GM19328 (cell line): ENCODE measurements around the gene LHFPL6.

Experiments
- ATAC-seq: cut with Tn5 transposase; IDR thresholded peaks from one replicate; pipeline ENCODE4 v1.9.1; 2021; ENCODE audit warnings: mild to moderate bottlenecking, moderate library complexity; ENCODE audit not compliant: unreplicated experiment

LHFPL6 gene

DNA sequence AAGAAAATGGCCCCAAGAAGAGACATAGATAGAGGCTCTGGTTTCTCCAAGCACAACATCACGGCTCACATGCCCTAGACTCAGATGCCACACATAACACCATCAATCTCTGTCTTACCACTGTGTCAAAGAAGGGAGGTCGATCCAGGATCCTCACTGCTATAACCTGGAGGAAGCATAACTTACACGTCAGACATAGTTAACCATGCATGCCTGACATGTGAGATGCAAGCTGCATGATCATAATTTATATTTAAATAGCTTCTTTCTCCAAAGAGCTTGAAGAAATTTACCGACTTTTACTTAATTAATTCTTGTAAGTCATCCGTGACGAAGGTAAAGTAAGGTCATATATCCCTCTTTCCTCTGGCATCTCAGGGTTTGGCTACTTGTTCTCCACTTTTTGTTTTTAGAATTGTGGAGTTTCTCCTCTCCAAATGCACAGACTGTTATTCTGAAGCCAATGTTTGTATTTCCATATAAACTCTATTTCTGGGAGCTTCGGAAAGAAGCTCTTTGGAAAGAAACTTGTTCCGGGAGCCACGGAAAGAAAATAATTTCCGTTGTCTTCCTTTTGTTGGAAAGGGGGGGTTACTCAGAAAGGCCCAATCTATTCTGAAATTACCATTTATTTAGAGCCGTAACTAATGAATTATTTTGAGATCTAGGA is 205.6 kb downstream of the LHFPL6 start:
- no peak for ATAC-seq

DNA sequence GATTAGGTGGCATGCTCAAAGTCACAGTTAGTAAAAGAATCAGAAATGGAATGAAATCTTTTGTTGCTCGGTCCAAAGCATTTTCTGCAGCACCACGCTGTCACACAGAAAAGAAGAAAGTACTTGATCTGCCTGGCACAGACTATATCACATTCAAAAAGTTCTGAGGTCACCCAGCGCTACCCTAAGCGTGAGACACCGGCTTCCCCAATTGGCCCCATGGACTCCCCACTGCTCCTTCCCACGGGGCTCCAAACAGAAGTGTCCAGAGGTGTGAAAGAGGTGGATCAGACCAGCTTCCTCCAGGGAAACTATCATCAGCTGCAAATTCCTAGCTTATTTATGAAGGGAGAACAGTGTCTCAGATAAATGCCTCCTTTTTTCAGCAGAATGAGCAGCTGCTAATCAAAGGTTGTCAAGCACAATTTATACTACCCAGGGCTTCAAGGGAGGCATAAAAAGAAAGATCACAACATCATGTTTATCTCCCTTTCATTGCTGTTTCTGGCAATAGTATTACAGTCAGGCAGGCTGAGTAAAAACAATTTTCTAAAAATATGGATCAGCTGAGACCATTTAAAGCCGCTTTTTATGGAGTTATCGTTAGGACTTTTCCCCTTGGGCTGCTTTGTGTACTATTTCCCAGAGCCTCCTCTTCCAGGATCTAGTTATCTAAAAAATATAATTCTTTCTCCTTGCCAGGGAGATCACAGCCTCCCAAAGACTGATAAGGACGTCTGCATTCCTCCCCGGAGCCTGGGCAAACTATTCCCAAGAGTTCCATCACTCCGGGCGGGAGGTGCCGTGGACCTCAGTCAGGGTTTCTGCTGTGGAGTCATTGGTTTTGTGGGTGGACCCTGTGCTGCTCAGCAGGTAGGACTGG is 208.0 kb downstream of the LHFPL6 start:
- ATAC-seq: no peak

DNA sequence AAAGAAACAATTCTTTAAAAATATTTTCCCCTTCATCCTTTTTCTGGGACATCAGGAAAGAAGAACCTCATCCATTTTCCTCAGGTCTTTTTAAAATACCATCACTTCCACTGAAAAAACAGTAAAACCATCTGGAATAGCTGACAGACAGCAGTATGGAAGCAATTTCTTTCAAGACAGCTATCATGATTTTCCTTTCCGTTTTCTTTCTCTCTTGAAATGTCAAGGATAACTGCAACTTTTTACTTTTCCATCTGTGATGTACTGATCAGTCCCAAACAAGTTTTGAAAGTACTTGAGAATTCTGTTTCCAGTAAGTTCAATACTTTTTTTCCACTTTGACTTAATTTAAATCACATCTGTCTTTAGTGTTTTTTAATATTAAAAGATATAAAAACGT is 211.2 kb downstream of the LHFPL6 start:
- ATAC-seq: no peak

DNA sequence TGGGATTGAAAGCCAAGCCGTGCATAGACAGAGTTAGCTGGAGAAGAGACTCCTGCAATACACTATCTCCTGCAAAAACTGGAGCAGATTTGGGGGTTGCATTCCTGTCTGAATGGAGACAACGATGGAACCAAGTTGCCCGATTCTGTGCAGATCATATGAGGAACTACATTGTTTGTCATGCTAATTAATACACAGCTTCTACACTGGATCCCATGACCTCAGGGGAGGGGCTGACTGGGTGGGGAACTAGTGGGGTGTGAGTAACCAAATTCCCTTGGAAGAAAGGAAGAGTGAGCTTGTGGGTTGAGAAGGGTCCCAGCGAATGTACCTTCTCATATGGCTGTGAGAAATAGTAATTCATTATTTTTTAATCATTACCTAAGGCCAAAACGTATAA is 214.0 kb downstream of the LHFPL6 start:
- ATAC-seq: no peak

DNA sequence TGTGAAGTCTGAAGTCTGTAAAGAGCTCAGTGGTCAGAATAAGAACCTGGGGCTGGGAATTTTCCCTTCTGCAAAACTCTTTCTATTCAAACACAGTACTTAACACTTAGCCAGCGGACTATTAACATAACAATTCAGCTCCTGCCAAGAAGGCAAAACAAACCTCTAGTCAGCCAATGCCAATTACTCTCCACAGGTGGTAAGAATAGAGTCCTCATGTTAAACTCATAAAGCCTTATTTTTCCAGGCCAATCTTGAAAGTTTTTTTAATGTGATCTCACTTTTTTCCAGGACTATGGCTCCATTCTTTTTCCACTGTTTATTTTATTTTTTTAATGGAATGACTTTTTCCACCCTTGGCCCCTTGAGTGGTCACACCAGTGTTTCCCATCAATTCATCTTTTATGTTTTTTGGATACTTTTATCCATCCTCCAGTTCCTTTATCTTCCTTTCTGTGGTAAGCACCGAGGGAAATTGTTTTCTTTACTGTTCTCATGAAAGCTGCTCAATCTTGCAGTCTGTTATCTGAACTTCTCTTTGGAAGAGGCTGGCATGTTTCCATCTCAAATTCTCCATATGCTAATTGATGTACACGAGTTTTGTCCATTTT is 217.3 kb downstream of the LHFPL6 start:
- ATAC-seq: no peak

DNA sequence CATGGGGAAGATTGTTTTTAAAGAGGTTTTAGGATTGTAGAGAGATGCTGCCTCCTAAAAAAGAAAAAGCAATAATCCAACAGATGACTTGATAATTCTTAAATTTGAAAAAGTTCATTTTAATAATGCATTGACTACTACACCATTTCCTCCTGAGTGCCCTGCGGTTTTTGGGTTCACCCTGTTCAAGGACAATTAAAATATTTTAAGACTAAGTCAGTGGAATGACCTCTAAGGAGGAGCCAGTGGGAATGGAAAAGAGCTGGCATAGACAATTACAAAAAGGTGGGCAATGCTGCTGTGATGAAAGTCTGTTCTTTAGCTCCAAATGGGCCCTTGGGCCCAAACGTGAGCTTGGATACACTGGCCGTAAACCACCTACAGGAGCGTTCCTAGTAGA is 217.8 kb downstream of the LHFPL6 start:
- ATAC-seq: no peak

DNA sequence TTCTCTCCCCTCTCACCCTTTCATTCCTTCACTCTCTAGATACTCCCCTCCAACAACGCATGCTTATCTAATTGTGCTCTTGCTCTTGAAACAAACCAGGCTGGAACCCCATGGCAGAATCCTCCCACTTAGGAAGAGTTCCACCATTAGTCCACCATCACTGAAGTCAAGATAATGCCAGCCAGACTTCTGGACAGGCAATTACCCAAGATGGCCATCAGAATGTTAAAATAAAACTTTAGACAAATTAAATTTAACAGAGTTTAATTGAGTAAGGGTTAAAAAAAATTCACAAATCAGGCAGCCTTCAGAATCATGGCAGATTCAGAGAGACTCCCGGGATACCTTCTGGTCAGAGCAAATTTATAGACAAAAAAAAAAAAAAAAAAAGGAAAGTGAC is 221.5 kb downstream of the LHFPL6 start:
- no peak for ATAC-seq

DNA sequence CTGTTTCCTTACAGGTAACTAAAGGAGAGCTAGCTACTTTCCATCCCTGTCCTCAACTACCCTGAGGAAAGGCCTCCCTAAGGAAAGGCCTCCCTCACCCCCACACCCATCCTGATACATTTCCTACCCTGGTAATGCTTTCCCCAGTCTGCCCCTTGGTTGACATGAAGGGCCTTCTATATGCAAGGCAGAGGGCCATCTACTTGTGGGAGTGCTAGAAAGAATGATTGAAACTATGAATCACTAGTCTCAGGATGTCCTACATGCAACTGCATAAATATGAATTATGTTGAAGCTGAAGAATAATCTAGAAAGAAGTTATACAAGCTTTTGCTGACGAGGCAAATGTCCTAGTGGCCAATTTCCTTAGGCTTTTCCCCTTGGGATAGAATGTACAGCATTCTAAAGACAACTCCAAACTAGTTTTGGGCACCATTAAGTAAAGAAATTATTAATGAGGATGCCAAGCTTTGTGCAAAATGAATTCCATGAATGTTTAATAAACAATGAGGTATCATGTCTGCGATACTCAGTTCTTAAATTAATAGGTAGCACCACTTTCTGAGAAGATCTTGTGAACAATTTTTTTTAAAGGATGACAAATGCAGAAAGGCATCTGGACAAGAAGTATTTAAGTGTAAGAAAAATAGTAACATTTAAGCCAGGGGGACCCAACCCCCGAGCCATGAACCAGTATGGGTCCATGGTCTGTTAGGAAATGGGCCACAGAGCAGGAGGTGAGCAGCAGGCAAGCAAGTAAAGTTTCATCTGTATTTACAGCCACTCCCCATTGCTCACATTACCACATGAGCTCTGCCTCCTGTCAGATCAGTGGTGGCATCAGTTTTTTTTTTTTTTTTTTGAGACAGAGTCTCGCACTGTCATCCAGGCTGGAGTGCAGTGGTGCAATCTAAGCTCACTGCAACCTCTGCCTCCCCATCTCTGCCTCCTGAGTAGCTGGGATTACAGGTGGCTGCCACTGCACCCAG is 223.0 kb downstream of the LHFPL6 start:
- ATAC-seq: no peak

DNA sequence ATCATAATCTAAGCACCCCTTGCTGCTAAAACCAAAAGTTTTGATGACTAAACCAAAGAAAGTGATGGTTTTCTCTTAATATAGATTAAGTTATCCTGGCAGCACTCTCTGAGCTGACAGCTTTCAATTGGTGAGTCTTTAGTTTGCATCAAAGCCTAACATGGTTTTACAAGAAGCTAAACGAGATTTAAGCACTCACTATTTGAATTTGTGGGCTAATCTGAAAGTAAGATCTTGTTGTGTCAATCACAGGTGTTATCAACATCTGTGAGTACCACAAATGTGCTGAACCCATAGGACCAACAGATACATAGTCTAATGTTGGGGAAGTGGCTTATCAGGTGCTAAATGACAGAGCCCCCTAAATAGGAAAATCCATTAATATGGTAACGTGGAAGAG is 223.9 kb downstream of the LHFPL6 start:
- peak; percentile 91 for ATAC-seq

DNA sequence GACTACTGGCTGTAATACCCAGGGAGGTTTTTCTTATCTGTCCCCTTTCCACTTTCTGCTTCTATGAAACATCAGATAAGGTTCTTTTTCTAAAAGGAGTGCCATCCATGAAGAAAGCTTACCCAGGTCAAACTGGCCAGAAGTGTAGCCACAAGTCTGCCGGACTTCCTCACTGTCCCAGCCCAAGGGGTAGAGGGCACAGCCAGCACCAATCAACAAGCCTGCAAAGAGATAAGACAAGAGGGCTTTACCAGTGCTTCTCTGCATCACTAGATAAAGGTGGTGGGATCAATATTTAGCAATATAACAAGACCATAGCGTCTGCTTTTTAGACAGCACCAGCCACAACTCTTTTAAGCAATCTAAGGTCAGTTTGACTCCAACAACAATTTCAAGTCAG is 224.7 kb downstream of the LHFPL6 start:
- no peak for ATAC-seq

DNA sequence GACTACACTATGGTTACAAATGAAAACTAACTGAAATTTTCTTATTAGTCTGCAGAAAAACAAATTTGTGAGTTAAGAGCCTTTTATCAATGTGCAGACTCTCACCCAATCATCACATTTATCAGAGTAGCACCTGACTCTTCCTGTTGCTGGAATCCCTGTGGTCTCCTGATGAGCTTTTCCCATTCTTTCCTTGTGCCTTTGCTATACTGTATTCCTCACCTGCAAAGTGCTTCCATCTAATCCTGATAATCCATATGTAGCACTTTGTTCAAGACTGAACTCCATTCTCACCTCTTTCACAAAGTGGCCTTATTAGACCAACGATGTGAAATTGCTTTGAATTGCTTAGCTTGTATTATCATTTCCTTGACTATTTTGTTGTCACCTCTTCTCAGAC is 225.3 kb downstream of the LHFPL6 start:
- ATAC-seq: no peak

DNA sequence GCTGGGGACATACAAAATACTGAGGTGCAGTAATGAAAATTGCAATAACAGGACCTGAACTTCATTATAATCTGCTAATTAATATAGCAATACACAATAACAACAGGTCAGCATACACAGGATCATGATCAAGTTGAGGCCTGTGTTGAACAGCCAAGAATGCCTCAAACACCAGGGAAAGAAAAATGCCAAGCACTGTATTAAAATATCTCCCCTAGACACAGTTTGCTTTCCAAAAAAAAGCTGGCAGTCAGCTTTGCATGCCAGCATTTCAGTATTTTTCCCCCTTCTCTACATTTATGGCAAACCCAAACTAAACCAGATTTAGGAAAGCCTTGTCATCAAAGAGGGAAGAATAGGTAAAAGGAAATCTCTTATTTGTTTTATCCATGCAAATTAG is 226.9 kb downstream of the LHFPL6 start:
- no peak for ATAC-seq

DNA sequence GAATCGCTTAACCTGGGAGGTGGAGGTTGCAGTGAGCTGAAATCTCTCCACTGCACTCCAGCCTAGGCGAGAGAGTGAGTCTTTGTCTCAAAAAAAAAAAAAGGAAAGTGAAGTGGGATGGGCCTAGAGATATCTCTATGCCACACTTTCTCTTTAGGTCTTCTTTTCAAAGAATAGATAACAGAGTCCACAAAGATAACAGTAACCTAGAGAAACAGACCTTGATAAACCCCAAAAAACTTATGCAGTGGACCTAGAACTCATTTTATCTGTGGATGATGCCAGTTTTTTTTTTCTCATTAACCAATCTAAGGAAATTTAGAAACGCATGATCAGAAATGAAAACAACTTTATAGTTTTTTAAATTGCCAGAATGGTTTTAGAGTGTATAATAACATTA is 227.4 kb downstream of the LHFPL6 start:
- no peak for ATAC-seq

DNA sequence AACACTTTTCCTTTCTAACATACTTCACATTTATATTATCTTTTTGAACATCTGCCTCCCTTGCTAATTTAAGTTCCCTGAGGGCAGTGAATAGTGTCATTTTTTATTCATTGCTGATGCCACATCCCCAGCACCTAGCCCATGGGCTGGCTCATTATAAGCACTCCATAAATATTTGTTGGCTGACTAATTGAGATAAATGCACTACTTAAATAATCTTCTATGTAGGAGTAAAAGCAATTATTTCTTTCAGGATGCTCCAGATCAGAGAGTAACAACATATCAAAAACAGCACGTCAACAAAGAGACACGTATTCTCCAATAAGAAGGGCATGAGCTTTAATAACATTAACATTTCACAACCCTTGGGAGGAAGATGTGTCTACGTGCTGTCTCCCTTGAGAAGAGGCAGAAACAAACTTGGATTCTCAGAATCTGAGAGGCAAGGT is 228.2 kb downstream of the LHFPL6 start:
- no peak for ATAC-seq

DNA sequence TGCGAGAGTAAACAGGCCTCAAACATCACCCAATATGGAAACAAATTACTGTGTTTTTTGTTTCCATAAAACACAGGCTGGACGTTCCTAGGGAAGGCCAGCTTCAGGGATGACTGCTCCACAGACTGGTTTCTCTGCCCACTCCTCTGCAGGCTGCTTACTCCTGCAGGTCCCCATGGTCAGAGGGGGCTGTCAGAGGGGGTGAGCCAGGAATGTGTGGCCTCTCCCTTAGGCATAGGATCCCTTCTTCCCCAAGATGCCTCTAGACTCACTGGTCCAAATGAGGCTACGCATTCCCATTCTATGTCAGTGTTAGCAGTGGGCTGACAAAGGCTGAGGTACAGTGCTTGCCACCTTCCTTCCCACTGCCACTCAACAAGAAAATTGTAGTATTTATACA is 229.8 kb downstream of the LHFPL6 start:
- no peak for ATAC-seq

DNA sequence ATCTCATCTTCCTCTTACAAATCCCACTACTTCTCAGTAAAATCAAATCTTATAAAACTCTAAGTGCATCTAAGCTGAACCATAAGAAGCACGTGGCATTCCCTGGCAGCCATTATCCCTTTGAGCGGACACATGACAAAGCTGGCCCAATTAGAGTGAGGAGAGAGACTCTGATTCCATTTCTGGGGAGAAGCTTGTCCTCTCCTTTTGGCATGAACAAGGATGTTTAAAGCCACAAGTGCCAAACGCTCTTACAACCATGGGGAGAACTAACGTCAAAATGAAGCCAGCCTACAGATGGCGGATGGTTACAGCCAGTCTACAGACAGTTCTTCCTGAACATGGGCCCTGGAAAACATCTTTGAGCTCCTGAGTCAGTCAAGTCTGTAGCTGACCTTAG is 231.3 kb downstream of the LHFPL6 start:
- no peak for ATAC-seq

DNA sequence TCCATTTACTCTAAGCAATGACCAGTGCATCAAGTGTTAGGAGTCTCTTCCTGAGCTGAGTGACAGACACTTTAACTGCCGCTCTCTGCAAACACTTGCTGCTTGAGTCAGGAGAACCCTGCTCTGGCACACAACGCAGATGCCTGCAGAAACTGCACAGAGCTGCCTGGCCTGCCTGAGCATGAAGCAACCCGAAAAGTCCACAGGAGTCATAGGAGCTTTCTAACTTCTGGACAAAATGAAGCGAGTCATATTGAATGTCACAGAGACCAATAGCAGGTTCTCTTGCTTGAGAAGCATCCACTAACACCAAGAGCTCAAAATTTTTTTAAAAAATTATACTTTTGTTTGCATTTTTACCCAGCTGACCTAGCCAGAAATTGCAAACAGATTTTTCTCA is 232.4 kb downstream of the LHFPL6 start:
- no peak for ATAC-seq

DNA sequence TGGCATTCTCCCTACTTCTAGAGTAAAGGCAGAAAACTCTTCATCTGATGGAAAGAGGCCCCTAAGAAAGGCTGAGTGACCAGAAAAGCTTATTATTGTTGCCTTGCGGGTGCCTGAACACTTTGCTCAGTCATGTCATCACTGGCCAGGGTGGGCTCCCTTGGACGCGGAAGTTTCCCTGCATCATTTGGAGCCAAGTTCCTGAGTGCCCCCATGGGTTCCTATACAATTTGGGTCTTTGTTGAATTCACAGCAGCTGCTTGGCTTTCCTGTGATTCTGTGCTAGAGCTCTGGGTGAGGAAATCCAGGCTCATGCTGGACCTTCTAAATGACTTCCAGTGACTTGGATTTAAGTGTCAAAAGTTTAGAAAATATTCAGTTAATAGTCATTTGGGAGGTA is 232.9 kb downstream of the LHFPL6 start:
- ATAC-seq: no peak

DNA sequence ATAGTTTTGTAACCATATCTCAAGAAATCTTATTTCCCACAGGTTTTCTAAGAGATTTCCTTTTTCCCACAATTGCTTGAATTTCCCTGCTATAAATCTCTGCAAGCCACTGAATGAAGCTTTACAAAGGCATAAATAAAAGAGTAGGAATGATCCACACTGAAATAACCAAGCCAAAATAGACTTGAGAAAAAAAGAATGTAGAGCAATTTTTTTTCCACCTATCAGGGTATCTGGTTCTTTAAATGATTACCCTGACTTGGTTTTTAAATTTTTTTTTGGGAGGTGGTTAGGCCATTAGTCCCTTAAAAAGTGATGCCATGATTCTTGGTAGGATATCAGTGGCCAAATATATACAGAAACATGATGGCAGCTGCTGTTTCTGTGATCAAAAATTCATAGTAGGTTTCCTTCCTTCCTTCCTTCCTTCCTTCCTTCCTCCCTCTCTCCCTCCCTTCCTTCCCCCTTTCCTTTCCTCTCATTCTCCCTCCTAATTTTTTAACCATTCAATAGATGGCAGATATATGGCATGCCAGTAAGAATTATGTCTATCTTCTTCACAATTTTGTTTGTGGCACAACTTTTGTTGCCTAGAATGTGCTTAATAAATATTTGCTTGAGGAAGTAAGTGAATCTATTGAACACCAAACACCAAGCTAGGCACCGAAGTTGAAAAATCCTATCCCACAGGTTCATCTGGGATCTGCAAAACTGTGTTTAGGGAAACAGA is 233.7 kb downstream of the LHFPL6 start:
- ATAC-seq: no peak

DNA sequence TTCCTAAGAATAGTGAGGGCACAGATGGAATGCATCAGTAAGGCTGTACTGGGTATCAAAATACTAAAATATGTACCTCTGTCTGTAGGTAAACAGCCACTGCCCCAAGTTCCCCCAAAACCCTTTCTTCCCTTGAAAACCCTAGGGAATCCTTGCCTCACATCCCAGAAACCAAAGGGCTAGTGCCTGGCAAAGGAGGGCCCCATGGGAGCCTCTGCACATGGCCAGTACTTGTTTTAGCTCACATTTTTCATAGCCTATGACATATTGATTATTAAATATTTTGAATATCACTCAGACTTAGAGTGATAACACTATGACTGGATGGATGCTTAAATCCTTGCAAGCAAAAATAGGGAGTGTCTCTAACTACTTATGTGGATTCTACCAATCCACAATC is 237.1 kb downstream of the LHFPL6 start:
- ATAC-seq: no peak
